Stomach (tissue), 9 donors: Measurements from ENCODE around the gene KIAA1614. TPM values are rescaled to one million over a fixed set of nuclear protein-coding genes. Genes with fewer than 3 reads are reported as not detected.

Source experiments
- DNase-seq, 2 donors: peaks; one replicate each; pipeline versions ENCODE4 v3.0.0 to v3.0.0-alpha.2; 2013 to 2019
- H3K27ac ChIP-seq, 5 donors: fragments of 200-600 bp in 4 of 5; sonication (generic) in 4 of 5; one replicate each; pipeline ENCODE4 v1.5.1; 2013 to 2019; ENCODE audit warnings: mild to moderate bottlenecking in 1 of 5, moderate library complexity in 1 of 5
- H3K27me3 ChIP-seq, 3 donors: fragments of 200-600 bp; sonication (generic); one replicate each; pipeline ENCODE4 v1.5.1; 2017 to 2019; ENCODE audit warnings: mixed run types in 1 of 3
- H3K36me3 ChIP-seq, 4 donors: fragments of 200-600 bp; sonication (generic); 1 replicate in 3 of 4; 2 replicates in 1 of 4; pipeline ENCODE4 v1.5.1; 2016 to 2019
- H3K4me1 ChIP-seq, 4 donors: fragments of 200-600 bp; sonication (generic); one replicate each; pipeline ENCODE4 v1.5.1; 2016 to 2019
- H3K4me3 ChIP-seq, 4 donors: fragments of 200-600 bp; sonication (generic) in 3 of 4; one replicate each; pipeline ENCODE4 v1.5.1; 2016 to 2019; ENCODE audit warnings: mild to moderate bottlenecking in 1 of 4
- H3K9me3 ChIP-seq, 4 donors: fragments of 200-600 bp; sonication (generic); one replicate each; pipeline ENCODE4 v1.5.1; 2016 to 2019
- EP300 ChIP-seq: sonication (generic); formaldehyde crosslinking; IDR thresholded peaks from one replicate; pipeline ENCODE4 v1.6.1; 2017; ENCODE audit warnings: antibody characterized with exemption
- POLR2A ChIP-seq, 4 donors: fragments of 450-650 bp; IDR thresholded peaks; one replicate each; pipeline ENCODE4 v1.6.1; 2016; ENCODE audit warnings: antibody characterized with exemption in 4 of 4, control low read depth in 2 of 4, mild to moderate bottlenecking in 1 of 4, moderate library complexity in 1 of 4
- POLR2AphosphoS5 ChIP-seq, 3 donors: sonication (generic); formaldehyde crosslinking; IDR thresholded peaks; one replicate each; pipeline ENCODE4 v1.6.1; 2016; ENCODE audit warnings: antibody characterized with exemption in 3 of 3
- WGBS, 5 donors: extraction: QIAGEN DNeasy Blood & Tissue Kit in 3 of 5; methylation state at CpG; one replicate each; pipeline versions ENCODE4 v1.1.5 to v1.1.7; 2013 to 2018; 5-methylcytosine and 5-hydroxymethylcytosine counted together
- intact Hi-C: fragments of 100-400 bp; cut with DNase I; formaldehyde crosslinking; loops from one replicate; pipeline ENCODE4 v1.15.1; 2023; ENCODE audit warnings: low total_unique reads
- polyA plus RNA-seq, 3 donors: library from polyadenylated mRNA; stranded (reverse); fragments of 200-250 nt; gene quantifications; one replicate each; pipeline ENCODE4 v1.2.3, GENCODE V29; 2013
- total RNA-seq, 5 donors: library from RNA; depleted of rRNA; stranded (reverse); fragments of >200 nt; gene quantifications; one replicate each; pipeline versions ENCODE4 v1.1.0 to v1.2.3, GENCODE V29; 2014 to 2016
- TF ChIP-seq, protein P1 (sequence below), 7 experiments: fragments of 450-650 bp in 4 of 7; fragments of 200-600 bp in 3 of 7; sonication (generic) in 3 of 7; IDR thresholded peaks; one replicate each; pipeline ENCODE4 v1.5.1; 2016 to 2019; ENCODE audit warnings: antibody characterized with exemption in 7 of 7, control low read depth in 2 of 7, mild to moderate bottlenecking in 1 of 7
- donor health status: healthy with polysubstance abuse.
- donor health status: Bipolar disorder and iron deficiency.
- donor health status: healthy.

KIAA1614 gene
- total and polyA plus RNA-seq, 8 donors = under 0.01 to 6.1 (median 1.8) TPM; not detected in 1

DNA sequence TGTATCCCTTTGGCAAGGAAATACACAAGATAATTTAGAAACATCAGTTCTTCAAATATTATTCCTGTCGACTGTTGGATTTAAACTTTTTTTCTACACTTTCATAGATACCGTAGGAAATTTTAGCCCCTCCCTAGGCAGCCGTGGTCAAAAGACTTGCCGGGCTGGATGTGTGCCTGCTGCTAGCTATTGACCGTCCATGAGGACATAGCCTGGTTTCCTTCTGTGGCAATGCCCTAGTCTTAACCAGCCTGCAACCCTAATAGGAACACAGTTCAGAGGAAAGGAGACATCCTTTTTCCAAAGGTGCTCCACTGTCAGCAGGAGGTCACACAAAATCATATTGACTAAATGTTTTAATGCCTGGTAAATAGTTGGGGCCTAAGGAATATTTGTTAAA lies 20.4 kb upstream of the KIAA1614 start:
- no peaks in the 10 kb centered on the region for H3K9me3 ChIP-seq
- no peaks in the 10 kb centered on the region for H3K4me1 ChIP-seq
- no peak overlapping the region for H3K27ac ChIP-seq
- no peak for DNase-seq
- no peaks in the 10 kb centered on the region for H3K27me3 ChIP-seq
- TF ChIP-seq, protein P1, sequence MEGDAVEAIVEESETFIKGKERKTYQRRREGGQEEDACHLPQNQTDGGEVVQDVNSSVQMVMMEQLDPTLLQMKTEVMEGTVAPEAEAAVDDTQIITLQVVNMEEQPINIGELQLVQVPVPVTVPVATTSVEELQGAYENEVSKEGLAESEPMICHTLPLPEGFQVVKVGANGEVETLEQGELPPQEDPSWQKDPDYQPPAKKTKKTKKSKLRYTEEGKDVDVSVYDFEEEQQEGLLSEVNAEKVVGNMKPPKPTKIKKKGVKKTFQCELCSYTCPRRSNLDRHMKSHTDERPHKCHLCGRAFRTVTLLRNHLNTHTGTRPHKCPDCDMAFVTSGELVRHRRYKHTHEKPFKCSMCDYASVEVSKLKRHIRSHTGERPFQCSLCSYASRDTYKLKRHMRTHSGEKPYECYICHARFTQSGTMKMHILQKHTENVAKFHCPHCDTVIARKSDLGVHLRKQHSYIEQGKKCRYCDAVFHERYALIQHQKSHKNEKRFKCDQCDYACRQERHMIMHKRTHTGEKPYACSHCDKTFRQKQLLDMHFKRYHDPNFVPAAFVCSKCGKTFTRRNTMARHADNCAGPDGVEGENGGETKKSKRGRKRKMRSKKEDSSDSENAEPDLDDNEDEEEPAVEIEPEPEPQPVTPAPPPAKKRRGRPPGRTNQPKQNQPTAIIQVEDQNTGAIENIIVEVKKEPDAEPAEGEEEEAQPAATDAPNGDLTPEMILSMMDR (IDR thresholded peaks at IDR 0.05) = no peak
- TF ChIP-seq EP300 = no peak
- intact Hi-C loops = loop anchor here (10.0 kb wide), 1 partner anchor 283 kb away; no protein-coding TSS in a partner anchor
- WGBS, 5 donors = 66 to 87% (median 80%) methylated on average over 5 of the region's 5 CpGs
- no peaks in the 10 kb centered on the region for H3K36me3 ChIP-seq
- H3K4me3 ChIP-seq = no peak overlapping the region

DNA sequence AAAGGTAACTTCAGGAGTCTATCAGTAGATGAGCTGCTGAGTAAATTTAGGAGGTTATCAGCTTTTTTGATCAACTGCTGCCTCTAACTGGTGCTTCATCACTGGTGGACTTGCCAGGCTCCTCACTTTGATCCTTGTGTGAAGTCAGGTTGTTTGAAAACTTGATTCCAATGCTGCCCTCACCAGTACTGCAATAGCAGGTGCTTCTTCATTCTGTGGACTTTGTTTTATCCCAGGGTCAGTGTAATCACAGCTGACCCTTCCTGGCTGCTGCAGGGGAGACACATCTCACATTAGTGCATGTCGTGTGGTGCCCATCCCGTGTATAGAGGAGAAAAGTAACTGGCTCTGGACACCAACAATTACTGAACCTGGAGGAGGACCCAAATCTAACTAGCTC lies 20.0 kb upstream of the KIAA1614 start:
- no peaks in the 10 kb centered on the region for H3K27me3 ChIP-seq
- no peak for DNase-seq
- H3K9me3 ChIP-seq = no peaks in the 10 kb centered on the region
- H3K27ac ChIP-seq = no peak overlapping the region
- H3K36me3 ChIP-seq = no peaks in the 10 kb centered on the region
- TF ChIP-seq, protein P1 (IDR thresholded peaks at IDR 0.05) = no peak
- TF ChIP-seq POLR2A (IDR thresholded peaks at IDR 0.05) (no peak), POLR2AphosphoS5 (IDR thresholded peaks at IDR 0.05) (no peak), EP300 (no peak)
- H3K4me3 ChIP-seq = no peak overlapping the region
- H3K4me1 ChIP-seq = peaks cover 0 to under 1% (median 0%) of the 10 kb centered on the region in 4 donors
- intact Hi-C loops = loop anchor here (10.0 kb wide), 1 partner anchor 282 kb away; no protein-coding TSS in a partner anchor
- 84 to 92% (median 90%) methylated on average over 2 of the region's 2 CpGs for WGBS, 5 donors

DNA sequence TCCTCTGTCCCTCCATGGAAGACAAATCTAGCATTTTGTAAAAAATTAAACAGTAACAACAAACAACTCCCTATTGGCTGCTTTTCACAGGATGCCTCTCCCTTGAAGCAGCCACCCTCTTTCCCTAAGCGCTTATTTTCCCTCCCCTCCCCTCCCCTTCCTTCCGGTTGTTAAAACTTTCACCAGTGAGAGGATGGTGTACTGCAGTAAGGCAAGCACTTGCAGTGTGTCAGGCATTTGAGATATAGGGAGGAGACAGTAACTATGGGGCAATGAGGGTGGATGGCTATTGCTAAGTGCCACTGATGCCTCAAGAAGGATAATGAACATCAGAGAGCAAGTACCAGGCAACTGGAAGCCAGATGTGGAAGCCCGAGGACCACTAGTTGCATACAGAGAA lies 19.1 kb upstream of the KIAA1614 start:
- H3K4me3 ChIP-seq = no peak overlapping the region
- 74 to 90% (median 82%) methylated on average over 3 of the region's 3 CpGs for WGBS, 5 donors
- TF ChIP-seq EP300 (no peak), POLR2AphosphoS5 (IDR thresholded peaks at IDR 0.05) (no peak), POLR2A (IDR thresholded peaks at IDR 0.05) (no peak)
- TF ChIP-seq, protein P1 (IDR thresholded peaks at IDR 0.05) = no peak
- intact Hi-C loops = loop anchor here (10.0 kb wide), 1 partner anchor 281 kb away; no protein-coding TSS in a partner anchor
- peaks cover 0 to 10% (median 6%) of the 10 kb centered on the region in 4 donors for H3K4me1 ChIP-seq
- no peak overlapping the region for H3K27ac ChIP-seq
- H3K9me3 ChIP-seq = no peaks in the 10 kb centered on the region
- DNase-seq = no peak
- H3K36me3 ChIP-seq = no peaks in the 10 kb centered on the region
- H3K27me3 ChIP-seq = no peaks in the 10 kb centered on the region

DNA sequence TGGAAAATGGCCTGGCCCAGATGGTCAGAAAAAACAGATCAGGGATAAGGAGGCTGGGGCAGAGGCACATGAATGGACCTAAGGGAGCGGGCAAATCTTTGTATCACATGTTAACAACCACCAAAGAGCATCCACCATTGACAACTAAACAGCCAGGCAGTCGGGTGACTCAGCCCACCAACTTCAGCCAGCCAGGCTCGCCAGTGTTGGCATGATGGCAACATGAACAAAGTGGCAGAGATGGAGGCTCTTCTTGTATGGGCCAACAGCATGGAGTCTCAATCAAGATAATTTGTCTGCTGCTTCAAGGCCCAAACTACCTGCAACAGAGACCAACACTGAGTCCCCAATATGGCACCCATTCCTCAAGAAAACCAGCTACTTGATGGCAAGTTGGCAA lies 16.5 kb upstream of the KIAA1614 start:
- no peak overlapping the region for H3K4me3 ChIP-seq
- no peaks in the 10 kb centered on the region for H3K36me3 ChIP-seq
- WGBS, 5 donors = 84 to 99% (median 97%) methylated on average over 3 of the region's 3 CpGs
- H3K27me3 ChIP-seq = no peaks in the 10 kb centered on the region
- no peaks in the 10 kb centered on the region for H3K9me3 ChIP-seq
- H3K4me1 ChIP-seq = peaks cover 0 to 11% (median 6%) of the 10 kb centered on the region in 4 donors
- no peak for DNase-seq
- intact Hi-C loops = loop anchor here (10.0 kb wide), 1 partner anchor 279 kb away; no protein-coding TSS in a partner anchor
- H3K27ac ChIP-seq = no peak overlapping the region
- TF ChIP-seq POLR2A (IDR thresholded peaks at IDR 0.05) = no peak
- no peak for TF ChIP-seq EP300
- TF ChIP-seq, protein P1 (IDR thresholded peaks at IDR 0.05) = no peak
- no peak for TF ChIP-seq POLR2AphosphoS5 (IDR thresholded peaks at IDR 0.05)
